Measurements from ENCODE around the gene CACNA2D1. TPM values are rescaled to one million over a fixed set of nuclear protein-coding genes. Genes with fewer than 3 reads are reported as not detected.
"Not testable (repeated sequence)": the region's sequence is repeated elsewhere in the genome, so short reads cannot be mapped to it uniquely, and the experiment has no call there.

The CACNA2D1 gene
- total RNA-seq, 1 donor from 2014 or later, result 32.9 TPM

DNA sequence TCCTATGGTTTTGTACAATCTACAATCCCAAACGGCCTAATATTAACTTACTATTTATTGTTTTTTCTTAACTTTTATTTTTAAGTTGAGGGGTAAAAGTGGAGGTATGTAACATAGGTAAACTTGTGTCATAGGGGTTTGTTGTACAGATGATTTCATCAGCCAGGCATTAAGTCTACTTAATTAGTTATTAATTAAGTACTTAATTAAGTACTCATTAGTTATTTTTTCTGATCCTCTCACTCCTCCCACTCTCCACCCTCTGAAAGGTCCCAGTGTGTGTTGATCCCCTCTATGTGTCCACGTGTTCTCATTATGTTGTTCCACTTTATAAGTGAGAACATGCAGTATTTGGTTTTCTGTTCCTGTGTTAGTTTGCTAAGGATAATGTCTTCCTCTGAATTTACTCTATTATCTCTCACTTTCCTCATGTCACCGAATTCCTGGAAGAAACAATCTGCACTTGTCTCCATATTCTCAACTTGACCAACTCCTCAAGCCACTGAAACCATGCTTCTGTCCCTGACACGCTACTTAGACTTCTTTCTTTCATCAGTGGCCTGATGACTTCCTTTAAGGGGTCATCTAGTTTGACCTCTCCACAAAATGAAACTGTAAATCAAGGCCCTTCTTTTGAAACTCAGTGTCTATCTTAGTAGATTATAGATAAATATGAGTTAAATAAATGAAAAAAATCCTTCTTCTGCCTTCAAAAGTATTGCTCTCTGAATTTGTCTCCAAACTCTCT lies 9.1 kb downstream of the CACNA2D1 start:
- H3K36me3 Mint-ChIP-seq (ENCODE audit: low read depth), result no peaks in the 10 kb centered on the region
- H3K4me1 Mint-ChIP-seq (ENCODE audit: low read depth), result no peaks in the 10 kb centered on the region
- no peak overlapping the region for H3K4me3 Mint-ChIP-seq (ENCODE audit: unreplicated experiment)
- no peak for DNase-seq (ENCODE audit: low spot score)
- no peaks in the 10 kb centered on the region for H3K27me3 Mint-ChIP-seq (ENCODE audit: low read depth)
- no peaks in the 10 kb centered on the region for H3K9me3 Mint-ChIP-seq (ENCODE audit: low read depth)
- TF ChIP-seq, protein P1, sequence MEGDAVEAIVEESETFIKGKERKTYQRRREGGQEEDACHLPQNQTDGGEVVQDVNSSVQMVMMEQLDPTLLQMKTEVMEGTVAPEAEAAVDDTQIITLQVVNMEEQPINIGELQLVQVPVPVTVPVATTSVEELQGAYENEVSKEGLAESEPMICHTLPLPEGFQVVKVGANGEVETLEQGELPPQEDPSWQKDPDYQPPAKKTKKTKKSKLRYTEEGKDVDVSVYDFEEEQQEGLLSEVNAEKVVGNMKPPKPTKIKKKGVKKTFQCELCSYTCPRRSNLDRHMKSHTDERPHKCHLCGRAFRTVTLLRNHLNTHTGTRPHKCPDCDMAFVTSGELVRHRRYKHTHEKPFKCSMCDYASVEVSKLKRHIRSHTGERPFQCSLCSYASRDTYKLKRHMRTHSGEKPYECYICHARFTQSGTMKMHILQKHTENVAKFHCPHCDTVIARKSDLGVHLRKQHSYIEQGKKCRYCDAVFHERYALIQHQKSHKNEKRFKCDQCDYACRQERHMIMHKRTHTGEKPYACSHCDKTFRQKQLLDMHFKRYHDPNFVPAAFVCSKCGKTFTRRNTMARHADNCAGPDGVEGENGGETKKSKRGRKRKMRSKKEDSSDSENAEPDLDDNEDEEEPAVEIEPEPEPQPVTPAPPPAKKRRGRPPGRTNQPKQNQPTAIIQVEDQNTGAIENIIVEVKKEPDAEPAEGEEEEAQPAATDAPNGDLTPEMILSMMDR (IDR thresholded peaks at IDR 0.05), result no peak
- no peak overlapping the region for H3K27ac Mint-ChIP-seq (ENCODE audit: unreplicated experiment)

DNA sequence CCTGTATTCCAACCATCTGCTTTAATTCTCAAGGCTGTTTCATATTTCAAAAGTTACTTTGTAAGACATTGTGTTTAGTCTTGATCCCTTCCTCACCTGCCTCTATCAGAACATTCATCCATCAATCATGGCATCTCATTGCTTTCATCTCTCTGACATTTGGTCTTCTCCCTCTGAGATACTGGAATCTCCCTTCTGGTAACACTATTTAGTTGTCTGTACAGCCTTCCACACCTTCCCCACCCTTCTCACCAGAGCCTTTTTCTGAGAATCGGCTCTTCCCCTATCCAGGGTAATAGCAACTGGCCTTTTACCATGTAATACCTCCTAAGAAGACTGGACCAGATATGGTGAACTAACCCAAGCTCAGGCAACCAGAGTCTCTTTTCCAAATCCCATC lies 10.1 kb downstream of the CACNA2D1 start:
- Mint-ChIP-seq H3K36me3 (ENCODE audit: low read depth) (no peaks in the 10 kb centered on the region), H3K27ac (ENCODE audit: unreplicated experiment) (no peak overlapping the region), H3K9me3 (ENCODE audit: low read depth) (no peaks in the 10 kb centered on the region), H3K4me1 (ENCODE audit: low read depth) (peaks cover under 1% of the 10 kb centered on the region), H3K4me3 (ENCODE audit: unreplicated experiment) (no peak overlapping the region), H3K27me3 (ENCODE audit: low read depth) (no peaks in the 10 kb centered on the region)
- TF ChIP-seq, protein P1 (IDR thresholded peaks at IDR 0.05), result no peak
- DNase-seq (ENCODE audit: low spot score), result no peak

DNA sequence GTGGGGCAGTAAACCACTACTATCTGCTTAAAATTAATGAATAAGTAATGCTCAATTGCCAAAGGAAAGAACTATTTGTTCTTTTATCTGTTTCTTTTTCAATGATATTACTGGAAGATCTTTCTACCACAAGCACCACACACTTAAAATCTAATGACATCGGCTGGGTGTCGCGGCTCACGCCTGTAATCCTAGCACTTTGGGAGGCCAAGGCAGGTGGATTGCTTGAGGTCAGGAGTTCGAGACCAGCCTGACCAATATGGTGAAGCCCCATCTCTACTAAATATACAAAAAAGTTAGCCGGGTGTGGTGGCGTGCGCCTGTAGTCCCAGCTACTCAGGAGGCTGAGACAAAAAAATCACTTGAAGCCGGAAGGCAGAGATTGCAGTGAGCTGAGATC lies 10.8 kb downstream of the CACNA2D1 start:
- H3K36me3 Mint-ChIP-seq (ENCODE audit: low read depth); H3K9me3 Mint-ChIP-seq (ENCODE audit: low read depth); H3K27ac Mint-ChIP-seq (ENCODE audit: unreplicated experiment); H3K4me3 Mint-ChIP-seq (ENCODE audit: unreplicated experiment); DNase-seq (ENCODE audit: low spot score); H3K4me1 Mint-ChIP-seq (ENCODE audit: low read depth); H3K27me3 Mint-ChIP-seq (ENCODE audit: low read depth): not testable (repeated sequence)

DNA sequence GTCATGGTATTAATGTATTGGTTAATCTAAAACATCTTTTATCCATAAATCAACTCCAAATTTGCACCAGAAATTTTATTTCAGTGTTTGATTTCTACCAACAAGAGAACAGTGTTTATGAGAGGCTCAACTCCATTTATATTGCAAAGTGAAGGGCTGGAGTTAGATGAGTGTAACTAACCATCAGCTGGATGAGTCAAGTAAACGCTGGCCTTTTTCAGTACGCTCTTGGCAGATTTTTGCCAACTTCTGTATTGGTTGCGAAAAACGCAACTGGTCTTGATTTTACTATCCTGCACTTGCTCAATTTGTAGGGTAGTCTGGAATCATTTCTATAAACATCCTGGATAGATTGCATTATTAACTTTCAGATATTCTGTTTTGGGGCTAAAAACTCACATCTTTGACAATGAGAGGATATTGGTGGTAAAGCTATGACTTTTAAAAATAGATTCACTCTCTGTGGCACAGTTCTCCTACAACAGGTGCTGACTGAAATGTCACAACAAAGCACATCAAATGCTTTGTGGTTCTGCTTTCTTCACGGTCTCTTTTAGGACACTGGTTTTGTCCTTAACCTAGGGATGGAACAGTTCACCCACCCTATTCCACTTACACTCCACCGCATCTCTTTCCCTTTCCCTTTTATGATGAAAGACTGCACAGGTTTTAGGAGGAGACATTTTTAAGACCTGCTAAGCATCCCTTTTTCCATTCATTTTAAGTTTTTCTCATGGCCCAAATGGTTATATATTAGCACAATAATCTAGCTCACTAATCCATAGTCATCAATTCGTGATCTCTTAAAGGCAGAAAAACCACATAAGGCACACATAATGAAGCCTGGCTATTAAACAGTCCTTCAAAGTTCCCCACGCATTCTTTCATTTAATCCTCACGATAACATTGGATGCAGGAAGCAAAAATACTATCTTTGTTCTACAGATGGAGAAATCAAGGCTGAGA lies 12.8 kb downstream of the CACNA2D1 start:
- no peak overlapping the region for H3K27ac Mint-ChIP-seq (ENCODE audit: unreplicated experiment)
- no peaks in the 10 kb centered on the region for H3K9me3 Mint-ChIP-seq (ENCODE audit: low read depth)
- no peak overlapping the region for H3K4me3 Mint-ChIP-seq (ENCODE audit: unreplicated experiment)
- no peaks in the 10 kb centered on the region for H3K36me3 Mint-ChIP-seq (ENCODE audit: low read depth)
- H3K4me1 Mint-ChIP-seq (ENCODE audit: low read depth), result peaks cover 6% of the 10 kb centered on the region
- DNase-seq (ENCODE audit: low spot score), result no peak
- no peaks in the 10 kb centered on the region for H3K27me3 Mint-ChIP-seq (ENCODE audit: low read depth)
- TF ChIP-seq, protein P1 (IDR thresholded peaks at IDR 0.05), result no peak

DNA sequence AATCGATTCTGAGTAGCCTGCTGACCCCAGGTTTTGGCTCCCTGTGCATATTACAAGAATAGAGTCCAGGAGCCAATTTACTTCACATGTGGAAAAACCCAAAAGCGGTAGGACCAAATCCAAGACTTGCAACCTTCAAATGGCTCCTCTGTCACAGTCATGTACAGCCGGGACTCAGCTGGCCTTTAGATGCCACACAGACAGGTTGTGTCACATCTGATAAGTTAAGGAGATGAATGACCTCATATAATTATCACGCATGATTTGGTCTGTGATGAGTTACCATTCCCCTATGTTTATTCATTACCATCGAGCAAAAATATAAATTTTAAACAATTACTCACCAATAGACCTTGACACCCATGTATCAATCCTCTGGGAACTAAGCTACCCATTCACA lies 14.2 kb downstream of the CACNA2D1 start:
- no peak overlapping the region for H3K27ac Mint-ChIP-seq (ENCODE audit: unreplicated experiment)
- H3K4me1 Mint-ChIP-seq (ENCODE audit: low read depth), result peaks cover 6% of the 10 kb centered on the region
- H3K27me3 Mint-ChIP-seq (ENCODE audit: low read depth), result no peaks in the 10 kb centered on the region
- no peaks in the 10 kb centered on the region for H3K36me3 Mint-ChIP-seq (ENCODE audit: low read depth)
- no peak overlapping the region for H3K4me3 Mint-ChIP-seq (ENCODE audit: unreplicated experiment)
- TF ChIP-seq, protein P1 (IDR thresholded peaks at IDR 0.05), result no peak
- no peaks in the 10 kb centered on the region for H3K9me3 Mint-ChIP-seq (ENCODE audit: low read depth)
- no peak for DNase-seq (ENCODE audit: low spot score)
